Inflammatory macrophage (primary cell): ENCODE data around the gene NFX1.
"Not testable (repeated sequence)": the region's sequence is repeated elsewhere in the genome, so short reads cannot be mapped to it uniquely, and the experiment has no call there.

ENCODE experiments used
- DNase-seq, 2 donors: peaks; one replicate each; pipeline ENCODE4 v3.0.0-alpha.2; 2020 to 2022

The NFX1 gene

GRCh38 chr9:33393581-33393980 lies 103.3 kb downstream of the NFX1 start:
- no peak for DNase-seq

- not testable (repeated sequence) for DNase-seq
Measured at GRCh38 chr9:33393986-33394385, 103.7 kb downstream of the NFX1 start.

- not testable (repeated sequence) for DNase-seq
Measured at GRCh38 chr9:33395159-33395879, 105.0 kb downstream of the NFX1 start.

- peak; percentile 43 to 62 for DNase-seq
Measured at GRCh38 chr9:33397801-33398200, 107.5 kb downstream of the NFX1 start.

- DNase-seq, result not testable (repeated sequence)
Measured at GRCh38 chr9:33399047-33399446, 108.7 kb downstream of the NFX1 start.

GRCh38 chr9:33401809-33402208 lies 111.5 kb downstream of the NFX1 start:
- DNase-seq, result not testable (repeated sequence)

- not testable (repeated sequence) for DNase-seq
Measured at GRCh38 chr9:33402371-33402770, 112.1 kb downstream of the NFX1 start, which contains the start of gene AQP7. Gene AQP7 (minus strand): TSS chr9:33402568. CDS start chr9:33401262, 1,306 bp downstream.

GRCh38 chr9:33403941-33404787 lies 113.8 kb downstream of the NFX1 start:
- DNase-seq, result no peak

- peak in 1 of 2 donors; percentile 50 for DNase-seq
Measured at GRCh38 chr9:33404788-33405362, 114.6 kb downstream of the NFX1 start.

GRCh38 chr9:33407061-33407460 lies 116.7 kb downstream of the NFX1 start:
- no peak for DNase-seq

- no peak for DNase-seq
Measured at GRCh38 chr9:33408087-33408486, 117.8 kb downstream of the NFX1 start.

GRCh38 chr9:33414268-33414667 lies 124.0 kb downstream of the NFX1 start:
- no peak for DNase-seq

GRCh38 chr9:33414889-33415500 lies 124.7 kb downstream of the NFX1 start:
- no peak for DNase-seq

- DNase-seq, result peak; percentile 46 to 67
Measured at GRCh38 chr9:33415501-33416038, 125.3 kb downstream of the NFX1 start.

- DNase-seq, result no peak
Measured at GRCh38 chr9:33416996-33417395, 126.7 kb downstream of the NFX1 start.

- DNase-seq, result no peak
Measured at GRCh38 chr9:33418090-33418489, 127.8 kb downstream of the NFX1 start.

GRCh38 chr9:33419708-33420303 lies 129.5 kb downstream of the NFX1 start:
- DNase-seq, result no peak
